LoVo (cell line): ENCODE results near the gene PCDHB12.
"Not testable (repeated sequence)": the region's sequence is repeated elsewhere in the genome, so short reads cannot be mapped to it uniquely, and the experiment has no call there.

Source experiments
- DNase-seq: peaks from one replicate; pipeline ENCODE4 v3.0.0-alpha.2; 2016; ENCODE audit warnings: low spot score

The PCDHB12 gene

GRCh38 chr5:141210281-141210680 is 1.8 kb downstream of the PCDHB12 start:
- not testable (repeated sequence) for DNase-seq

GRCh38 chr5:141210849-141211248 is 2.3 kb downstream of the PCDHB12 start:
- not testable (repeated sequence) for DNase-seq

- DNase-seq: not testable (repeated sequence)
Measured at GRCh38 chr5:141213656-141214339, 5.3 kb downstream of the PCDHB12 start, which contains the start of gene PCDHB13. TSS of gene PCDHB13 (plus strand) at chr5:141213919. CDS start at chr5:141214124, 205 bp downstream.

- not testable (repeated sequence) for DNase-seq
Measured at GRCh38 chr5:141214583-141214982, 6.1 kb downstream of the PCDHB12 start.

DNA sequence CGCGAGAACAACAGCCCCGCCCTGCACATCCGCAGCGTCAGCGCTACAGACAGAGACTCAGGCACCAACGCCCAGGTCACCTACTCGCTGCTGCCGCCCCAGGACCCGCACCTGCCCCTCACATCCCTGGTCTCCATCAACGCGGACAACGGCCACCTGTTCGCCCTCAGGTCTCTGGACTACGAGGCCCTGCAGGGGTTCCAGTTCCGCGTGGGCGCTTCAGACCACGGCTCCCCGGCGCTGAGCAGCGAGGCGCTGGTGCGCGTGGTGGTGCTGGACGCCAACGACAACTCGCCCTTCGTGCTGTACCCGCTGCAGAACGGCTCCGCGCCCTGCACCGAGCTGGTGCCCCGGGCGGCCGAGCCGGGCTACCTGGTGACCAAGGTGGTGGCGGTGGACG is 7.0 kb downstream of the PCDHB12 start:
- DNase-seq: not testable (repeated sequence)

- not testable (repeated sequence) for DNase-seq
Measured at GRCh38 chr5:141216035-141216434, 7.5 kb downstream of the PCDHB12 start.

- DNase-seq: peak; percentile 56
Measured at GRCh38 chr5:141223112-141223783, 14.7 kb downstream of the PCDHB12 start, which contains the start of gene PCDHB14. TSS of gene PCDHB14 (plus strand) at chr5:141223343. CDS start at chr5:141223506, 163 bp downstream.

GRCh38 chr5:141224844-141225243 is 16.3 kb downstream of the PCDHB12 start:
- not testable (repeated sequence) for DNase-seq

- DNase-seq: not testable (repeated sequence)
Measured at GRCh38 chr5:141225421-141225820, 16.9 kb downstream of the PCDHB12 start.

DNA sequence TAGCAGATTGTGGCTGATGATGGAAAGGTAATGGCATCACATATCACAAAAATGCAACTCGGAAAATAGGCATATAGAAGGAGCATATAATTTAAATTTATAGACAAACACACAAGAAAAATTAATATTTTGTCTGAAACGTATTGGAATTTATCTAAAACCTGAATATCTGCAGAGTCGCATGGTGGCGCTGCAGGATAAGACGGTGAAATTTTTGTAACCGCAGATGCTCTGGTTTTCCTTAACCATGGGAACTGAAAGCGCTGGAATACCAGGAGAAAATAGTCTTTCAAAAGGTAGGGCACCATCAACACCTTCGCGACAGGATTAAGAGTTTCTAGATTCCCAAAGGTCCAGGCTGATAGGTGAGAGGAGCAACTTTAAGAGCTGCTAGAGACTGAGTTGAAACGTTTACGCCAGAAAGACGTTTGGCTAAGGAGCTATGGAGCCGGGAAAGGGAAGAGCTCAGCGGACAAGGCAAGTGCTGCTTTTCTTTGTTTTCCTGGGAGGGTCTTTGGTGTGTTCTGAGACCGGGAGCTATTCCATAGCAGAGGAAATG is 25.7 kb downstream of the PCDHB12 start:
- DNase-seq: no peak

DNA sequence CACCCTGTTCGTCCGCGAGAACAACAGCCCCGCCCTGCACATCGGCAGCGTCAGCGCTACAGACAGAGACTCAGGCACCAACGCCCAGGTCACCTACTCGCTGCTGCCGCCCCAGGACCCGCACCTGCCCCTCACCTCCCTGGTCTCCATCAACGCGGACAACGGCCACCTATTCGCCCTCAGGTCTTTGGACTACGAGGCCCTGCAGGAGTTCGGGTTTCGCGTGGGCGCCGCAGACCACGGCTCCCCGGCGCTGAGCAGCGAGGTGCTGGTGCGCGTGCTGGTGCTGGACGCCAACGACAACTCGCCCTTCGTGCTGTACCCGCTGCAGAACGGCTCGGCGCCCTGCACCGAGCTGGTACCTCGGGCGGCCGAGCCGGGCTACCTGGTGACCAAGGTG is 27.4 kb downstream of the PCDHB12 start:
- DNase-seq: not testable (repeated sequence)

GRCh38 chr5:141236516-141237313 is 28.2 kb downstream of the PCDHB12 start:
- DNase-seq: no peak

GRCh38 chr5:141241496-141241895 is 33.0 kb downstream of the PCDHB12 start:
- DNase-seq: no peak

DNA sequence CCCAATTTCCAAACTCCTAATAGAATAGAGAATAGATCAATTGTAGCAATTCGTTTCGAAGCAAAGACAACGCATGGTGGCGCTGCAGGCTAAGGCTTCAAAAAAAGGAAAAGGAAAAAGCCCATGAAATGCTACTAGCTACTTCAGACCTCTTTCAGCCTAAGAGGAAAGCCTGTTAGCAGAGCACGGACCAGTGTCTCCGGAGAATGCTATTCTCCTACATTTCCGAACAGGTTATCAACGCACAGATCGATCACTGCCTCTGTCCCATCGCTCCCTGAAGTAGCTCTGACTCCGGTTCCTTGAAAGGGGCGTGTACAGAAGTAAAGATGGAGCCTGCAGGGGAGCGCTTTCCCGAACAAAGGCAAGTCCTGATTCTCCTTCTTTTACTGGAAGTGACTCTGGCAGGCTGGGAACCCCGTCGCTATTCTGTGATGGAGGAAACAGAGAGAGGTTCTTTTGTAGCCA is 36.8 kb downstream of the PCDHB12 start, which contains the start of gene PCDHB15:
PCDHB15 (plus strand) TSS at position 146 of the 468 bp plus-strand sequence; CDS start at position 330, 184 bp downstream.
- no peak for DNase-seq

DNA sequence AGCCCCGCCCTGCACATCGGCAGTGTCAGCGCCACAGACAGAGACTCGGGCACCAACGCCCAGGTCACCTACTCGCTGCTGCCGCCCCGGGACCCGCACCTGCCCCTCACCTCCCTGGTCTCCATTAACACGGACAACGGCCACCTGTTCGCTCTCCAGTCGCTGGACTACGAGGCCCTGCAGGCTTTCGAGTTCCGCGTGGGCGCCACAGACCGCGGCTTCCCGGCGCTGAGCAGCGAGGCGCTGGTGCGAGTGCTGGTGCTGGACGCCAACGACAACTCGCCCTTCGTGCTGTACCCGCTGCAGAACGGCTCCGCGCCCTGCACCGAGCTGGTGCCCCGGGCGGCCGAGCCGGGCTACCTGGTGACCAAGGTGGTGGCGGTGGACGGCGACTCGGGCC is 38.5 kb downstream of the PCDHB12 start:
- DNase-seq: not testable (repeated sequence)

DNA sequence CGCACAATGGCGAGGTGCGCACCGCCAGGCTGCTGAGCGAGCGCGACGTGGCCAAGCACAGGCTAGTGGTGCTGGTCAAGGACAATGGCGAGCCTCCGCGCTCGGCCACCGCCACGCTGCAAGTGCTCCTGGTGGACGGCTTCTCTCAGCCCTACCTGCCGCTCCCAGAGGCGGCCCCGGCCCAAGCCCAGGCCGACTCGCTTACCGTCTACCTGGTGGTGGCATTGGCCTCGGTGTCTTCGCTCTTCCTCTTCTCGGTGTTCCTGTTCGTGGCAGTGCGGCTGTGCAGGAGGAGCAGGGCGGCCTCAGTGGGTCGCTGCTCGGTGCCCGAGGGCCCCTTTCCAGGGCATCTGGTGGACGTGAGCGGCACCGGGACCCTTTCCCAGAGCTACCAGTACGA is 38.9 kb downstream of the PCDHB12 start:
- not testable (repeated sequence) for DNase-seq

- DNase-seq: no peak
Measured at GRCh38 chr5:141250576-141250975, 42.1 kb downstream of the PCDHB12 start.

GRCh38 chr5:141258464-141258863 is 49.9 kb downstream of the PCDHB12 start:
- no peak for DNase-seq

DNA sequence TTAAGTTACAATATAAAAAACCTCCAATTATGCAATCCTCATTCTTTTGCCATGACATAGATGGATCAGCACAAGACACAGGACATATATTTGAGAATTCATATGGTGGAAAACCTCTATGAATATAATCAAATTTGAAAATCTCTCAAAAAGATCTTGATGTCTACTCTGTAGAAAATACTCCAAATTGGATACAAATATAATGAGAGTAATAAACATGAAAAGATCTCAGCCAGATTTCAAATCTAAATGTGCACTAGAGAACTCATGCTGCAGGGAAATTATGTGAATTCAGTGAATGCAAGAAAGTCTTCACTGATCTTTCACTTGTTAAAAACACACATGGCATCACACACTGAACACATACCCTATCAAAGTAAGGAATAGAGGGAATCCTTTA is 50.4 kb downstream of the PCDHB12 start:
- DNase-seq: no peak

DNA sequence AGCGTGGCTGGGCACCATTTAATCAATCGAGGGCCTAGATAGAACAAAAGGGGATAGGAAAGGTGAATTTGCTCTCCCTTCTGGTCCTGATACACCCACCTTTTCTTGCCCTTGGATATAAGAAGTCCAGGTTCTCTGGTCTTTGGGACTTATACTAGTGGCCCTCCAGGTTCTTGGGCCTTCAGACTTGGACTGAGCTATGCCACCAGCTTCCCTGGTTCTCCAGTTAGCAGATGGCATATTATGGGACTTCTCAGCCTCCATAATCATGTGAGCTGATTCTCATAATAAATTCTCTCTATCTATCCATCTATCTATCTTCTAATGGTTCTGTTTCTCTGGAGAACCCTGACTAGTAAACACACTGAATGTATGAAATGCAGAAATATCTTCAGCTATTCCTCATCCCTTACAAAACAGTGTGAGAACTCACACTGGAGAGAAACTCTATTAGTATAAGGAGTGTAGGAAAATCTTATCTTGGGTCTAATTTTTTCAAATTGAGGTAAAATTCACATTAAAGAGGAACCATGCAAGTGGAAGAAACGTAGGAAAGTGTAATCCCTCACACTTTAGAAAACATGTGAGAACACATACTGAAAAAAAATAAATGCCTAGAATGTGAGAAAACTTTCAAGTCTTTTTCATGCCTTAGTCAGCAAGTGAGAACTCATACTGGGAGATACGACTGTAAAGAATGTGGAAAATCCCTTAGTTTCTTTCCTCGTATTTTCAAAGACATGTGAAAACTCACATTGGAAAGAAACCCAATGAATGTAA is 52.1 kb downstream of the PCDHB12 start:
- DNase-seq: no peak

DNA sequence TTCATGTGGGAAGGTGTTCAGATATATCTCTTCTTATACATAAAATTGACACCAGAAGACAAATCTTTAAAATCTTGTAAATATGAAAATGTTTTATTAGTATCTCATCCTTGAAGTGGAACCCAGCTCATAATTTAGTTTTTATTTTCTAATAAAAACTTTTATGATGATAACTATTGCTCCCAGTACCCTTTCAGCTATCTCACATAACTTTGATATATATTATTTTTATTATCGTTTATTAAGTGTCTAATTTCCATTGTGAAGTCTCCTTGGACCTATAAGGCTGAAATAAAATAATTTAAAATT is 52.7 kb downstream of the PCDHB12 start:
- DNase-seq: no peak
